ENCODE data around the gene C17orf114.

Gene C17orf114

DNA sequence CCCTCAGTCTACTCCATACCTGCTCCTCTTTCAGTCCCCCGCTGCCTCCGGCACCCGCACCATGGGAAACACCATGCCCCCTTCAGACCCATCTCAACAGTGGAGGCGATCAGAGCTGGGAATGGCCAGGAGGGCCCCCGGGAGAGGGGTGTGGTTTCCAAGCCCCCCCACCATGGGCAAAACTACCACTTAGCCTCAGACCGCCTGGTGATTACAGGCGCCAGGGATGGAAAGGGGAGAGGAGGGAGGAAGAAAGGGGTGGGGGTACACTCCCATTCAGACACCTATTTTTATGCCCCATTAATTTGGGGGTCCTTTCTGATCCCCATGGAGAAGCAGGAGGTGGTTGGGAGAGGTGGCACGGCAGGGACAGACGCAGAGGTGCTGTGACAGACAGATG is at the start of gene C17orf114:
Gene C17orf114, minus strand, starts transcription at position 101 of the 400 bp plus-strand sequence.
- H3K9me3 ChIP-seq = no peaks in the 10 kb centered on the region
- H3K4me3 ChIP-seq = no peak within 1 kb of the TSS
- H3K27ac ChIP-seq = no peak within 1 kb of the TSS
- TF ChIP-seq, protein P1, sequence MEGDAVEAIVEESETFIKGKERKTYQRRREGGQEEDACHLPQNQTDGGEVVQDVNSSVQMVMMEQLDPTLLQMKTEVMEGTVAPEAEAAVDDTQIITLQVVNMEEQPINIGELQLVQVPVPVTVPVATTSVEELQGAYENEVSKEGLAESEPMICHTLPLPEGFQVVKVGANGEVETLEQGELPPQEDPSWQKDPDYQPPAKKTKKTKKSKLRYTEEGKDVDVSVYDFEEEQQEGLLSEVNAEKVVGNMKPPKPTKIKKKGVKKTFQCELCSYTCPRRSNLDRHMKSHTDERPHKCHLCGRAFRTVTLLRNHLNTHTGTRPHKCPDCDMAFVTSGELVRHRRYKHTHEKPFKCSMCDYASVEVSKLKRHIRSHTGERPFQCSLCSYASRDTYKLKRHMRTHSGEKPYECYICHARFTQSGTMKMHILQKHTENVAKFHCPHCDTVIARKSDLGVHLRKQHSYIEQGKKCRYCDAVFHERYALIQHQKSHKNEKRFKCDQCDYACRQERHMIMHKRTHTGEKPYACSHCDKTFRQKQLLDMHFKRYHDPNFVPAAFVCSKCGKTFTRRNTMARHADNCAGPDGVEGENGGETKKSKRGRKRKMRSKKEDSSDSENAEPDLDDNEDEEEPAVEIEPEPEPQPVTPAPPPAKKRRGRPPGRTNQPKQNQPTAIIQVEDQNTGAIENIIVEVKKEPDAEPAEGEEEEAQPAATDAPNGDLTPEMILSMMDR (IDR thresholded peaks at IDR 0.05) = no peak
- DNase-seq = no peak
- peaks cover 15 to 33% (median 21%) of the 10 kb centered on the region in 3 donors for H3K36me3 ChIP-seq
- H3K27me3 ChIP-seq = no peaks in the 10 kb centered on the region
- intact Hi-C loops (cut with DNase I; ENCODE audit: low total_unique reads) = no loop called here
- H3K4me1 ChIP-seq = peaks cover 0 to 10% (median 4%) of the 10 kb centered on the region in 4 donors

DNA sequence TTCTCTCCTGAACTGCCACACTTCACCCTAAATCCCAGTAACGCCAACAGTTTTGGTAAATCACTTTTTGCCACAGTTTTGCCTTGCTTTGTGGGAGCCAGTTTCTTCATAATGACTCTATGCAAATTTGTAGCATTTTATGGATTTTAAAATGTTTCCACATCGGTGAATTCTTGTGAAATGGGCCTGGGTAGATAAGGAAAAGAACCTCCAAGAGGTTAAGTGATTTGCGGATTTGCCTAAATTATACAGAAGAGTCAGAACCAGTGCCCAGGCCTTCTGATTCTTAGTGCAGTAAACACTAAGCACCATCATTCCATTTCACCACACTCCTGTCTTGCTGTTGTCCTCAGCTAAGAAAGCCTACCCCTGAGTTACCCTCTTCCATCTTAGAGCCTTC is 49.0 kb upstream of the C17orf114 start:
- H3K27me3 ChIP-seq = no peaks in the 10 kb centered on the region
- intact Hi-C loops (cut with DNase I; ENCODE audit: low total_unique reads) = no loop called here
- no peaks in the 10 kb centered on the region for H3K36me3 ChIP-seq
- no peak overlapping the region for H3K27ac ChIP-seq
- H3K4me1 ChIP-seq = peaks cover 0 to 19% (median 0%) of the 10 kb centered on the region in 4 donors
- H3K4me3 ChIP-seq = no peak overlapping the region
- no peak for DNase-seq
- no peaks in the 10 kb centered on the region for H3K9me3 ChIP-seq
- TF ChIP-seq, protein P1 (IDR thresholded peaks at IDR 0.05) = no peak

DNA sequence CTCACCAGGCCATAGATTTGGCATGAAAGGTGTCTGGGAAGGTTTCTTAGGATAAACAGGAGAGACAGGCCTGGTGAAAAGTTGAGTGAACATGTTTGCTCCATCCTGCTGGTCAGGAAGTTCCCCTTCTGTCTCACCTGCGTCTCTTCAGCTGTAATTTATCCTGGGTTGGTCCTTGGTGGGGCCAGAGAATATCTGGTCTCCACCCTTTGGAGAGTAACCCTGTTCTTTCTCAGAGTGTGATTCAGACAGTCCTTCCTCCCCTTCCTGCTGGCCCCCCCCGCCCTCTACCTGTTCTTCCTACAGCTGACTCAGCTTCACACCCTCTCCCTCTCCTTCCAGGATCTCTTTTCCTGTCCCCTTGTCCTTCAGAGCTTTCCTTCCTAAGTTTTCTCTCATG is 48.1 kb upstream of the C17orf114 start:
- no peak for DNase-seq
- Histone ChIP-seq H3K36me3 (no peaks in the 10 kb centered on the region), H3K9me3 (no peaks in the 10 kb centered on the region), H3K4me1 (peaks cover 0 to 28% (median 0%) of the 10 kb centered on the region in 4 donors), H3K27me3 (no peaks in the 10 kb centered on the region), H3K27ac (no peak overlapping the region), H3K4me3 (no peak overlapping the region)
- TF ChIP-seq, protein P1 (IDR thresholded peaks at IDR 0.05) = no peak
- intact Hi-C loops (cut with DNase I; ENCODE audit: low total_unique reads) = no loop called here

DNA sequence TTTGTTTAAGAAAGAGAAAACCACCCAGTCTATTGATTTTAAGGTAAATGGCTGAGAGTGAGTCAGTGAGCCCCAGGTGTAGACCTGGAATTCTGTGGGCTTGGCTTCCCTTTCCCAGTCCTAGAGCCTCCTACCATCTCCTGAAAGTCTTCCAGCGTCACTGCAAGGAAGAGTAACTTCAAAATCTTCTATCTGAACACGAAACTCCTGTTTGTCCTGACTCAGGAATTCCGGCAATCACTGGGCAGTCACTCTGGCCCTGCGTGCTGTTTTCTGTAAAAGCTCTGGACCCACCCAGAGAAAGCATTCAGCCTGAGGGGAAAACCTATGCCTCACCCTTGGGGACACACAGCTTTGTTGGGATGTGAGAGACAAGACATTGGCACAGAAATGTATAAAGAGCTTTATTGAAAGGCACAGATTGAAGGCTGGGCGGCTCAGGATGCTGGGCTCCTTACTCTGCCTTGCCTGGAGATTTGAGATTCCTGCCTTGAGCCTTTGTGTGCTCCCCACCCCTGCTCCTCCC is 46.9 kb upstream of the C17orf114 start:
- Histone ChIP-seq H3K4me1 (peaks cover 0 to 26% (median 0%) of the 10 kb centered on the region in 4 donors), H3K36me3 (no peaks in the 10 kb centered on the region), H3K4me3 (no peak overlapping the region), H3K27ac (no peak overlapping the region), H3K27me3 (no peaks in the 10 kb centered on the region), H3K9me3 (no peaks in the 10 kb centered on the region)
- no peak for DNase-seq
- TF ChIP-seq, protein P1 (IDR thresholded peaks at IDR 0.05) = no peak
- intact Hi-C loops (cut with DNase I; ENCODE audit: low total_unique reads) = no loop called here

DNA sequence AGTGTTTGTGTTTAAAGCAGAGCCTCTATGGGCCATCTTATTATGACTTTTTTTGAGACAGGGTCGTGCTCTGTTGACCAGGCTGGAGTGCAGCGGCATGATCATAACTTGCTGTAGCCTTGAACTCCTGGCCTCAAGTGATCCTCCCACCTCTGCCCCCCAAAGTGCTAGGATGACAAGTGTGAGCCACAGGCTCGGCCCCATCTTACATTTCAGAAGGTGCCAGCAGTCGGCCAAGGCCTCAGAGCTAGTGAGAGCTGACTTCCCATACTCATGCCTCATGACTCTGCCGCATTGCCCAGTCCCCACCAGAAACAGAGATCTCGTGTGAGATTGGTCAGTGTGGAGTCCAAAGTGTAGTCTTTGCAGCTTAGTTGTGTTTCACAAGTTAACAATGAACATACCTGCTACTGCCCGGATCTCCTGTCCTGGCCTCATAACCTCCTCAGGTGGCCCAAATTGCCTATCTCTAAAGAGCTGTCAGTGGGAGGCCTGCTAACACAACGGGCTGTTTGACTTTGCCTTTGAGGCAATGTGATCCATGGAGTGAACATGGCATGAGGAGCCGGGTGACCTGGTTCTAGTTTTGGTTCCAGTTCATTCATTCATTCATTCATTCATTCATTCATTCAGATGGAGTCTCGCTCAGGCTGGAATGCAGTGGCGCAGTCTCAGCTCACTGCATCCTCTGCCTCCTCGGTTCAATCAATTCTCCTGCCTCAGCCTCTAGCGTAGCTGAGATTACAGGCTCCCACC is 44.7 kb upstream of the C17orf114 start:
- Histone ChIP-seq H3K27ac (no peak overlapping the region), H3K9me3 (no peaks in the 10 kb centered on the region), H3K27me3 (no peaks in the 10 kb centered on the region), H3K4me3 (no peak overlapping the region), H3K36me3 (no peaks in the 10 kb centered on the region), H3K4me1 (peaks cover 0 to 17% (median 0%) of the 10 kb centered on the region in 4 donors)
- TF ChIP-seq, protein P1 (IDR thresholded peaks at IDR 0.05) = no peak
- DNase-seq = no peak
- intact Hi-C loops (cut with DNase I; ENCODE audit: low total_unique reads) = no loop called here

All from tibial artery (tissue), 4 donors.